Heart left ventricle (tissue), 13 donors: Measurements from ENCODE around the gene SIDT2.

Source experiments
- POLR2A ChIP-seq, 2 donors: fragments of 450-650 bp; IDR thresholded peaks; one replicate each; pipeline ENCODE4 v1.6.1; 2017; ENCODE audit warnings: antibody characterized with exemption in 2 of 2, mild to moderate bottlenecking in 2 of 2, moderate library complexity in 2 of 2
- TF ChIP-seq, protein P1 (sequence below), 12 donors: fragments of 200-600 bp; sonication (generic) in 4 of 12; IDR thresholded peaks; one replicate each; pipeline versions ENCODE4 v1.5.0 to v1.8.0; 2018 to 2022; ENCODE audit warnings: antibody characterized with exemption in 12 of 12, mild to moderate bottlenecking in 5 of 12
- donor health status: ischemic (EF 13 %, LVEDD 7.1; RV severe dilation, severe dysfunction).
- donor health status: DM: no; HTN: yes; CAD: no.
- donor health status: DM: no; HTN: no; CAD: no.
- donor health status: ischemic (EF 25% LVEDD 6.9; RV normal size, moderate dysfunction).
- donor health status: ischemic (EF 25% LVEDD 5.7; RV mildly dilated, moderate dysfunction).
- donor health status: ischemic (EF 35%, LVEDD 5.7; RV mildly dilated, moderate dysfunction).
- donor health status: nonischemic (EF 11% LVEDD 7.7; RV severe dilation, severe dysfunction).
- donor health status: DM: yes; HTN: yes; CAD: no.
- donor health status: PGD.
- donor health status: ischemic (EF 29% LVEDD 5.4; RV normal size, mild dysfunction).
- donor health status: nonischemic (EF 23%, LVEDD 6.1; RV moderate dilation, normal function).

DNA sequence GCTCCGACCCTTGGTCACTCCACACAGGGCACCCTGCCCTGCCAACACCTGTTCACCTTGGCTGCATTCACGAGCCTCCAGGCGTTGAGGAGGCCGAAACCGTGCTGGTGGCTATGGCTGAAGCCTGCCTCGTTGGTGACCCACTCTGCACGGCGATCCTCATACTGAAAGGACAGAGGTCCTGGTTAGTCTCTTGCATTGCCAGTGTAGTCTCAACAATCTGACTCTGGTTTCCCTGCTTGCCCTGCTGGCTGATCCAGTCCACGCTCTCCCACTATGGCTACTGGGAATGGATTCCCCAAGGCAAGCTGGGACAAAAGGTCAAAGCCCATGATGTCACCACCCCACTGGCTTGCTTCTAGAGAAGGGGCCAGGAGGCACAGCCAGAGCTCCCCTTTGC lies 40.5 kb downstream of the SIDT2 start:
- TF ChIP-seq POLR2A (IDR thresholded peaks at IDR 0.05): no peak
- TF ChIP-seq, protein P1, sequence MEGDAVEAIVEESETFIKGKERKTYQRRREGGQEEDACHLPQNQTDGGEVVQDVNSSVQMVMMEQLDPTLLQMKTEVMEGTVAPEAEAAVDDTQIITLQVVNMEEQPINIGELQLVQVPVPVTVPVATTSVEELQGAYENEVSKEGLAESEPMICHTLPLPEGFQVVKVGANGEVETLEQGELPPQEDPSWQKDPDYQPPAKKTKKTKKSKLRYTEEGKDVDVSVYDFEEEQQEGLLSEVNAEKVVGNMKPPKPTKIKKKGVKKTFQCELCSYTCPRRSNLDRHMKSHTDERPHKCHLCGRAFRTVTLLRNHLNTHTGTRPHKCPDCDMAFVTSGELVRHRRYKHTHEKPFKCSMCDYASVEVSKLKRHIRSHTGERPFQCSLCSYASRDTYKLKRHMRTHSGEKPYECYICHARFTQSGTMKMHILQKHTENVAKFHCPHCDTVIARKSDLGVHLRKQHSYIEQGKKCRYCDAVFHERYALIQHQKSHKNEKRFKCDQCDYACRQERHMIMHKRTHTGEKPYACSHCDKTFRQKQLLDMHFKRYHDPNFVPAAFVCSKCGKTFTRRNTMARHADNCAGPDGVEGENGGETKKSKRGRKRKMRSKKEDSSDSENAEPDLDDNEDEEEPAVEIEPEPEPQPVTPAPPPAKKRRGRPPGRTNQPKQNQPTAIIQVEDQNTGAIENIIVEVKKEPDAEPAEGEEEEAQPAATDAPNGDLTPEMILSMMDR (IDR thresholded peaks at IDR 0.05): no peak
